GM21825 (cell line): ENCODE results near the gene ASB11.
"Not testable (repeated sequence)": the region's sequence is repeated elsewhere in the genome, so short reads cannot be mapped to it uniquely, and the experiment has no call there.

Source experiments
- ATAC-seq: cut with Tn5 transposase; IDR thresholded peaks from one replicate; pipeline ENCODE4 v1.9.1; 2021; ENCODE audit warnings: mild to moderate bottlenecking, moderate library complexity; ENCODE audit not compliant: unreplicated experiment

The ASB11 gene

GRCh38 chrX:15310117-15310516, 5.3 kb downstream of the ASB11 start:
- no peak for ATAC-seq

DNA sequence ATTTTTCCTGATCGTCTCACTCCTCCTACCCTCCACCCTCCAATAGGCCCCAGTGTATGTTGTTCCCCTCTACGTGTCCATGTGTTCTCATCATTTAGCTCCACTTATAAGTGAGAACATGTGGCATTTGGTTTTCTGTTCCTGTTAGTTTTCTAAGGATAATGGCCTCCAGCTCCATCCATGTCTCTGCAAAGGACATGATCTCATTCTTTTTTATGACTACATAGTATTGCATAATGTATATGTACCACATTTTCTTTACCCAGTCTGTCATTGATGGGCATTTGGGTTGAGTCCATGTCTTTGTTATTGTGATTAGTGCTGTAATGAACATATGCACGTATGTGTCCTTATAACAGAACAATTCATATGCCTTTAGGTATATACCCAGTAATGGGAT, 9.5 kb downstream of the ASB11 start:
- ATAC-seq: not testable (repeated sequence)

DNA sequence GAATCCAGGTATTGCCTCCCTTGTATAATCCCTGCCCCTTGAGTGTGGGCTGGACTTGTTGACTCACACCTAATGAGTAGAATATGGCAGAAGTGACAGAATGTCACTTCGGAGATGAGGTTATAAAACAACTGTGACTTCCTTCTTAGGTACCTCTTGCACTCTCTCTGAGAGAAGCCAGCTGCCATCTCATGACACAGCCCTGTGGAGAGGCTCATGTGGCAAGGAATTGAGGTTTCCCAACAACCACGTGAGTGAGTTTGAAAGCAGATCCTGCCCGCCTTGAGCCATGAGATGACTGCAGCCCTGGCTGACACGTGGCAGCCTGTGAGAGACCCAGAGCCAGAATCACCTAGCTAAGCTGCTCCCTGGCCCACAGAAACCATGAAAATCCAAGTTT, 13.5 kb downstream of the ASB11 start:
- ATAC-seq: no peak

- no peak for ATAC-seq
Measured at GRCh38 chrX:15299941-15300851, 15.2 kb downstream of the ASB11 start.

GRCh38 chrX:15298780-15299179, 16.7 kb downstream of the ASB11 start:
- ATAC-seq: no peak

- no peak for ATAC-seq
Measured at GRCh38 chrX:15298201-15298600, 17.2 kb downstream of the ASB11 start.

GRCh38 chrX:15293451-15293850, 22.0 kb downstream of the ASB11 start:
- ATAC-seq: no peak

- no peak for ATAC-seq
Measured at GRCh38 chrX:15292861-15293260, 22.6 kb downstream of the ASB11 start.

GRCh38 chrX:15277604-15278003, 37.8 kb downstream of the ASB11 start:
- no peak for ATAC-seq

DNA sequence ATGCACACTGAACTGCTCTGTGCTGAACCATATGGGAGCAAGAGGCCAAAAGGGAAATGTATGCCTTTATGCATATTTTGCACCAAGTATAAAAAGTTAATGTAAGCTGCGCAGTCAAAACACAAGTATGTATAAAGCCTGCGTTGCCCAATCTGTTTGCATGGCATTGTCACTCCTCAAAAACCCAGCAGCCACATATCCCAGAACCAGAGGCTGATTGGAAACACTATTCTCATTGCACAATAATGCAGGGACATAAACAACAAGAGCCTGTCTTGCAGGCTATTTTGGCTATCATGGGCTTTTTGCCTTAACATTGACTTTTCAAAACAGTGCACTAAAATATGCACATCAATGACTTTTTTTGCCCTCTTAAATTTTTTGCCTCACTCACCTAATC, 40.5 kb downstream of the ASB11 start:
- ATAC-seq: no peak

DNA sequence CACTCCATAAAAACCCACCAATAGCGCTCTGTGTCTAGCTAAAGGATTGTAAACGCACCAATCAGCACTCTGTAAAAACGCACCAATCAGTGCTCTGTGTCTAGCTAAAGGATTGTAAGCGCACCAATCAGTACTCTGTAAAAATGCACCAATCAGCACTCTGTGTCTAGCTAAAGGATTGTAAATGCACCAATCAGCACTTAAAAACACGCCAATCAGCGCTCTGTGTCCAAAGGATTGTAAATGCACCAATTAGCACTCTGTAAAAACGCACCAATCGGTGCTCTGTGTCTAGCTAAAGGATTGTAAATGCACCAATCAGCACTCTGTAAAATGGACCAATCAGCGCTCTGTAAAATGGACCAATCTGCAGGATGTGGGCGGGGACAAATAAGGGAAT, 42.2 kb downstream of the ASB11 start:
- ATAC-seq: not testable (repeated sequence)

DNA sequence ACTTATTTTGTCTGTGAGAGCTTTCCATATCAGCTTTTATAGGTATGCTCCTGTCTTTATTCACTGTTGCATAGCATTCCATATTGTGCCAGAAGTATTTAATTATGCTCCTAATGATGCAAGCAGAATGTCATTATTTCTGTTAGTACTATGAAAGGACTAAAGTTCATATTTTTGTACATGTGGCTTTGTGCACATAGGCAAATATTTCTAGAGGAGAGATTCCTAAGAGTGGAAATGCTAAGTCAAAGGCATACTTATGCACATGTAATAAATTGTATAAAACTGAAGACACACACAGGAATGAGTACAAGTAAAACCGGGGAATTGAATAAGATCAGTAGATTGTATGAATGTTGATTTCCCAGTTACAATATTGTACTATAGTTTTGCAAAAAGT, 43.7 kb downstream of the ASB11 start:
- ATAC-seq: no peak

- ATAC-seq: peak; percentile 72
Measured at GRCh38 chrX:15269618-15270521, 45.6 kb downstream of the ASB11 start, which contains the start of gene ASB9. Gene ASB9, minus strand, starts transcription at chrX:15270083. Its CDS starts 209 bp downstream, at chrX:15269874.

DNA sequence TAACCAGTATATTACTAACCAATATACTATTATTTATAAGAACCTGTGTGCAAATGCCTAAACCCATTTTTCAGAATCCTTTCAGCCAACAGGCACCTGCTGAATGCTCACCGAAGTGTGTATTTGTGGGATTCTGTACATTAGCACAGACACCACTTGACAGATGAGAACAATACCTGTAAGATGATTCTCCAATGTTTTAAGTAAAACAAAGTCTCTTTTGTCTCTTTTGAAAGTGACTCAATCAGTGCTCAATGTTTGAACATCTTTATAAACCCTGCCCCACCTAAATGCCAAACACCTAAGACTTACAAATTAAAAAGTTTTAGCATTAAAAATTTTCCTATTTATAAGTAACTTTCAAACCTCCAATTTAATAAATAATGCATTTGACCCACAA, 46.3 kb downstream of the ASB11 start:
- no peak for ATAC-seq

GRCh38 chrX:15254852-15255251, 60.6 kb downstream of the ASB11 start:
- ATAC-seq: no peak

DNA sequence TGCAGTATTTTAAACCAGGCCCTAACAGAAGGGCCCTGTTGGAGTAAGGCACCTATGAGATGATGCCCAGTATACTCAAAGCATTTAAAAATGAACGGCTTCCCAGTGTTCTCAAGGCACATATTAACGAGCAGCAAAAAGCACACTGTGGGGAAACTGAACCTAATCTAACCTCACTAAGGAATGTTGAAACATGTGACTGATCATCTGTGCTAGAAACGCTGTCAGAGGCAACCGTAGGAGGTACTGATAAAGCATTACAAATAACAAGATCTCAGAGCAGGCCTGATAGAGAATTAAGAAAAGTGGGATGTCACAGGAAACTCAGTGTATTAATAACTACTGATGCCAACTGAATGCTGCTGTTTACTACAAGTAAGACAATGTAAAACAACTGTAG, 69.5 kb downstream of the ASB11 start:
- no peak for ATAC-seq

- ATAC-seq: no peak
Measured at GRCh38 chrX:15244421-15244820, 71.0 kb downstream of the ASB11 start.

- no peak for ATAC-seq
Measured at GRCh38 chrX:15242899-15243555, 72.4 kb downstream of the ASB11 start.

- ATAC-seq: no peak
Measured at GRCh38 chrX:15241301-15241700, 74.1 kb downstream of the ASB11 start.

GRCh38 chrX:15240414-15240813, 75.0 kb downstream of the ASB11 start:
- no peak for ATAC-seq

DNA sequence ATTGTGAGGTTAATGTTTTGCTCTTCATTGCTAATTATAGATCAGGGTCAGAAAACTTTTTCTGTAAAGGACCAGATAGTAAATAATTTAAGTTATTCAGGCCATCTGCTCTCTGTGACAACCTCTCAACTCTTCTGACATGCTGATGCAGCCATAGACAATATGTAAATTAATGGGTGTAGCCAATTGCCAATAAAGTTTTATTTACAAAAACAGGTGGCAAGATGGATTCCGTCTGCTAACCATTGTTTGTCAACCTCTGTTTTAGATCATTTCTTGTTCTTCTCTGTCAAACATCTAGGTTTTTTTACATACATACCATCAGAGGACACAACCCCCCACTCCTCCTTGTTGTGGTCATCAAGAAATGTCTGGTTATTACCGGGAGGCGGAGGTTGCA, 79.3 kb downstream of the ASB11 start:
- ATAC-seq: no peak
